ENCODE results near the gene BACE1. TPM values are rescaled to one million over a fixed set of nuclear protein-coding genes. Genes with fewer than 3 reads are reported as not detected.
A peak's percentile ranks its signal among the peaks of the same experiment; 100 is the strongest.

BACE1 gene
- total RNA-seq, 1 experiment from 2014 or later, result 8.5 TPM

GRCh38 chr11:117300283-117300663 is 15.8 kb downstream of the BACE1 start:
- Mint-ChIP-seq H3K36me3 (no peaks in the 10 kb centered on the region), H3K27ac (0 out of 2 replicates have a peak overlapping the region, but pooled peaks have one; percentile 6), H3K4me1 (peaks cover 35% of the 10 kb centered on the region), H3K4me3 (no peak overlapping the region), H3K9me3 (no peaks in the 10 kb centered on the region), H3K27me3 (ENCODE audit: low read depth) (peaks cover 4% of the 10 kb centered on the region; the same call in 1 of the 2 replicates)
- TF ChIP-seq, protein P1, sequence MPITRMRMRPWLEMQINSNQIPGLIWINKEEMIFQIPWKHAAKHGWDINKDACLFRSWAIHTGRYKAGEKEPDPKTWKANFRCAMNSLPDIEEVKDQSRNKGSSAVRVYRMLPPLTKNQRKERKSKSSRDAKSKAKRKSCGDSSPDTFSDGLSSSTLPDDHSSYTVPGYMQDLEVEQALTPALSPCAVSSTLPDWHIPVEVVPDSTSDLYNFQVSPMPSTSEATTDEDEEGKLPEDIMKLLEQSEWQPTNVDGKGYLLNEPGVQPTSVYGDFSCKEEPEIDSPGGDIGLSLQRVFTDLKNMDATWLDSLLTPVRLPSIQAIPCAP (CRISPR knock-in tag; IDR thresholded peaks at IDR 0.05), result no peak
- TF ChIP-seq CREM (CRISPR knock-in tag; IDR thresholded peaks at IDR 0.05), result no peak
- no peak for TF ChIP-seq CBFB (CRISPR knock-in tag; IDR thresholded peaks at IDR 0.05; ENCODE audit: low read depth)
- no peak for TF ChIP-seq ZNF671 (CRISPR knock-in tag; IDR thresholded peaks at IDR 0.05)
- TF ChIP-seq, protein P2, sequence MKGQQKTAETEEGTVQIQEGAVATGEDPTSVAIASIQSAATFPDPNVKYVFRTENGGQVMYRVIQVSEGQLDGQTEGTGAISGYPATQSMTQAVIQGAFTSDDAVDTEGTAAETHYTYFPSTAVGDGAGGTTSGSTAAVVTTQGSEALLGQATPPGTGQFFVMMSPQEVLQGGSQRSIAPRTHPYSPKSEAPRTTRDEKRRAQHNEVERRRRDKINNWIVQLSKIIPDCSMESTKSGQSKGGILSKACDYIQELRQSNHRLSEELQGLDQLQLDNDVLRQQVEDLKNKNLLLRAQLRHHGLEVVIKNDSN (CRISPR knock-in tag; IDR thresholded peaks at IDR 0.05), result no peak
- no peak for TF ChIP-seq TP53 (CRISPR knock-in tag; IDR thresholded peaks at IDR 0.05)
- DNase-seq (ENCODE audit: low spot score), result peak; percentile 64
- peak; percentile 59 for ATAC-seq
- CTCF ChIA-PET, result no interaction called here
- POLR2A ChIA-PET, result no interaction called here

DNA sequence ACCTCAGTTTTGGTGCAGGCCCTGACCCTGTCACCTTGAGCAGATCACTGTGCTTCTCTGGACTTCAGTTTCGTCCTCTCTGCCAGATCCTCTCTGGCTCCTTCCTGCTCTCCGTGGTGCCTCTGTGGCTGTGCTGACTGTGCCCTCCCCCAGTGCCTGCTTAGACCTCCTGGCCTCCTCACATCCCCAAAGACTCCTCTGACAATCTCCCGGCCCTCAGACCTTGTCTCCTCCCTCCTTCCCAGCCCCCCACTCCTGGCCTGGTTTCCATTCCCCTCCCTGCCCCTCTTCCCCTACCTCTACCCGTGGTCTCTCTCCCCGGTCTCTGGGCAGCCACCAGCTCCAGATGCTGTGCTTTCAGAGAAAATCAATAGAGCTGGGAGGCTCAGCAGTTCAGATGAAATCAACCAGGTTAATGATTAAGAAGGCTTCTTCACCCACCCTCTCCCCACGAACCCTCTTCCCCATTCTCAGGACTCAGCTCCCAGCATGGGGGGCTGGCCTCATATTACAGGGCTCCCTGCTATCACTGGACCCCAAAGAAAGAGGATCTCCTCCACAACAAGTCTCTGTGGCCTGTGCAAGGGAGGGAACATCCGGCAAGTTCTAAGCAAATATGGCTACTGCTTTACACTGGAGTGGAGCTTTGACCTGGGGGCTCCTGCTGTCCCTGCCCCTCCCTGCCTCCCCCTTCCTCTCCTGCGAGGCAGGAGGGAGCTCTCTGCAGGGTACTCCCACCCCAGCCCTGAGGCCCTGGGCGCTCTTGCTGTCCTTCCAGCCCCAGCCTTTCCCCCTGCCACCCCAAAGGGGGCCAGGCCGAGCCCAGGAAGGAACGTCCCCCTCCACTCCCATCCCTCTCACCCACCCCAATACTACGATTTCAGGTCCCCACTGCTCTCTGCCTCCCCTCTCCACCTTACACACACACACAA is 16.4 kb downstream of the BACE1 start:
- H3K4me1 Mint-ChIP-seq, result peaks cover 33% of the 10 kb centered on the region
- H3K9me3 Mint-ChIP-seq, result no peaks in the 10 kb centered on the region
- DNase-seq (ENCODE audit: low spot score) (no peak), ATAC-seq (peak; percentile 13)
- POLR2A ChIA-PET, result no interaction called here
- peaks cover 4% of the 10 kb centered on the region; the same call in 1 of the 2 replicates for H3K27me3 Mint-ChIP-seq (ENCODE audit: low read depth)
- H3K4me3 Mint-ChIP-seq, result no peak overlapping the region
- H3K27ac Mint-ChIP-seq, result 0 out of 2 replicates have a peak overlapping the region, but pooled peaks have one; percentile 6
- CTCF ChIA-PET, result interaction anchor here (1.9 kb wide), 1 partner anchor 127 kb away, joined by 6 read pairs; no protein-coding TSS in a partner anchor
- TF ChIP-seq ZNF121 (CRISPR knock-in tag; IDR thresholded peaks at IDR 0.05), result no peak
- TF ChIP-seq, protein P1 (CRISPR knock-in tag; IDR thresholded peaks at IDR 0.05), result no peak
- no peaks in the 10 kb centered on the region for H3K36me3 Mint-ChIP-seq

- Mint-ChIP-seq H3K4me1 (peaks cover 19% of the 10 kb centered on the region), H3K4me3 (no peak overlapping the region), H3K36me3 (no peaks in the 10 kb centered on the region), H3K27me3 (ENCODE audit: low read depth) (peaks cover 4% of the 10 kb centered on the region; the same call in 1 of the 2 replicates), H3K27ac (peak overlapping the region; percentile 73; the same call in 1 of the 2 replicates), H3K9me3 (no peaks in the 10 kb centered on the region)
- DNase-seq (ENCODE audit: low spot score) (no peak), ATAC-seq (no peak)
- TF ChIP-seq ZNF138 (CRISPR knock-in tag; conservative IDR thresholded peaks at IDR 0.05), result no peak
- no peak for TF ChIP-seq MYBL2 (CRISPR knock-in tag; IDR thresholded peaks at IDR 0.05)
- TF ChIP-seq ZNF532 (CRISPR knock-in tag; IDR thresholded peaks at IDR 0.05; ENCODE audit: borderline replicate concordance), result no peak
- TF ChIP-seq ATF2 (CRISPR knock-in tag; IDR thresholded peaks at IDR 0.05; ENCODE audit: borderline replicate concordance, low read depth), result no peak
- TF ChIP-seq NFE2L1 (CRISPR knock-in tag; IDR thresholded peaks at IDR 0.05), result no peak
- POLR2A ChIA-PET, result no interaction called here
- CTCF ChIA-PET, result interaction anchor here (1.9 kb wide), 1 partner anchor 128 kb away, joined by 6 read pairs; no protein-coding TSS in a partner anchor
These were observed 17.9 kb downstream of the BACE1 start for GRCh38 chr11:117298195-117298594.

Measured in WTC11 (cell line).